ENCODE results near the gene TMX3.

- no peak for TF ChIP-seq EZH2 (IDR thresholded peaks at IDR 0.05; ENCODE audit: borderline replicate concordance, insufficient read depth, low read depth, low read length, poor library complexity, severe bottlenecking)
- TF ChIP-seq, protein P1, sequence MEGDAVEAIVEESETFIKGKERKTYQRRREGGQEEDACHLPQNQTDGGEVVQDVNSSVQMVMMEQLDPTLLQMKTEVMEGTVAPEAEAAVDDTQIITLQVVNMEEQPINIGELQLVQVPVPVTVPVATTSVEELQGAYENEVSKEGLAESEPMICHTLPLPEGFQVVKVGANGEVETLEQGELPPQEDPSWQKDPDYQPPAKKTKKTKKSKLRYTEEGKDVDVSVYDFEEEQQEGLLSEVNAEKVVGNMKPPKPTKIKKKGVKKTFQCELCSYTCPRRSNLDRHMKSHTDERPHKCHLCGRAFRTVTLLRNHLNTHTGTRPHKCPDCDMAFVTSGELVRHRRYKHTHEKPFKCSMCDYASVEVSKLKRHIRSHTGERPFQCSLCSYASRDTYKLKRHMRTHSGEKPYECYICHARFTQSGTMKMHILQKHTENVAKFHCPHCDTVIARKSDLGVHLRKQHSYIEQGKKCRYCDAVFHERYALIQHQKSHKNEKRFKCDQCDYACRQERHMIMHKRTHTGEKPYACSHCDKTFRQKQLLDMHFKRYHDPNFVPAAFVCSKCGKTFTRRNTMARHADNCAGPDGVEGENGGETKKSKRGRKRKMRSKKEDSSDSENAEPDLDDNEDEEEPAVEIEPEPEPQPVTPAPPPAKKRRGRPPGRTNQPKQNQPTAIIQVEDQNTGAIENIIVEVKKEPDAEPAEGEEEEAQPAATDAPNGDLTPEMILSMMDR (IDR thresholded peaks at IDR 0.05), result no peak
These were observed 10.4 kb upstream of the TMX3 start for GRCh38 chr18:68725346-68725745.

All from B cell (primary cell).